NCI-H82 (cell line): Measurements from ENCODE around the gene TRPC3.

Experiments
- DNase-seq: peaks from one replicate; lab custom pipeline; 2025; lab: John Stamatoyannopoulos, UW

TRPC3 gene

GRCh38 chr4:121873604-121874003, 78.3 kb downstream of the TRPC3 start:
- no peak for DNase-seq

- peak; percentile 98 for DNase-seq
Observed at GRCh38 chr4:121869841-121870822, 81.7 kb downstream of the TRPC3 start, which contains the start of gene BBS7. Gene BBS7, minus strand, starts transcription at chr4:121870474. Its CDS starts 161 bp downstream, at chr4:121870313.

GRCh38 chr4:121863799-121864198, 88.1 kb downstream of the TRPC3 start:
- DNase-seq = peak; percentile 9

DNA sequence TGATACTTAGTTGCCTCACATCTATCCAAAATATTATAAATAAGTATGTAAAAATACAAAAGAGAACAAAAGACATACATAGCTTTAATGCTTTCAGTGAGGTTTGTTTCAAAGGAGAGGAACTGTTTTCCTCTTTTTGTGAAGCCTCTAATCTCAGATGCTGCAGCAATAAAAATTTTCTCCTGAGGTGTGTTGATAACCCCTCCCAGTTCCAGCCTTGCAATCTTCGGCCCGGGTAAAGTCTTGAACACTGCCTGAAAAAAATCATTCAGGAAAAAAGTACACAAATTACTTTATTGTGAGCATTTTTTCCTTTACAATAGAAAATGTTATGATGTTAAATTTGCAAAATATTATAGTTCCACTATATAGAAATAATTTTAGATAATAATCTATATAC, 90.4 kb downstream of the TRPC3 start:
- no peak for DNase-seq

GRCh38 chr4:121860121-121860520, 91.7 kb downstream of the TRPC3 start:
- no peak for DNase-seq

DNA sequence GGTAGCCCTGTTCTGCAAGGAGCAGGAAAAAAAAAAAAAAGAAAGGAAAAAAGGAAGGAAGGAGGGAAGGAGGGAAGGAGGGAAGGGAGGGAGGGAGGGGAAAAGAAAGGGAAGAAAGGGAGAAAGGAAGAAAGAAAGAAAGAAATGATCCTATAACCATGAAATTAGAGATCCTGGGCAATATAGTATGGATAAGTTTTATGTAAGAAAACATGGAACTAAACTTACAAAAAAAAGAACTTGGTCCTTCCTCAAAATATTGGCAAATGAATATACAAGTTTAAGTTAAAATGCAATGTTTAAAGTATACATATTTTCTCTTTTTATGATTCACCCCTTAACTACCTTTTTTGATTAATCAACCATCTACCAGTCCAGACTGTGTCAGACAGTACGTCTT, 100.5 kb downstream of the TRPC3 start:
- no peak for DNase-seq

GRCh38 chr4:121846662-121847061, 105.2 kb downstream of the TRPC3 start:
- no peak for DNase-seq

- DNase-seq = no peak
Observed at GRCh38 chr4:121842862-121843261, 109.0 kb downstream of the TRPC3 start.

DNA sequence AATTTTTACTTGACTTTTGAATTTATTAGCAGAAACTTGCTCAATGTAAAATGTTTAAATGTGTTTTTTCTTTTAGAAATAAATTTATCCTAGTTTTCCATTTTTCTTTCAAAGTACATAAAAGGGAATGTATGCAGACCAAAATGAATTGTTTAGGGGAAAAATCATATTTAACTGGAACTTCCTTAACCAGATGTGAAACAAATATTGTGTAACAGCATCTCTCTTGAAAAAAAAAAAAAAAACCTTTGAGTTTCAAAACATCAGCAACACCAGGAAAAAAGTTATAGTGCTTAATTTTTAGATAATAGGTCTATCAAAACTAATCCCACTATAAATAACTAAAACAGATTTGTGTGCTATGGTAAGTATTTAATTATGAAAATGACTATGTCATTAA, 113.7 kb downstream of the TRPC3 start:
- DNase-seq = no peak

DNA sequence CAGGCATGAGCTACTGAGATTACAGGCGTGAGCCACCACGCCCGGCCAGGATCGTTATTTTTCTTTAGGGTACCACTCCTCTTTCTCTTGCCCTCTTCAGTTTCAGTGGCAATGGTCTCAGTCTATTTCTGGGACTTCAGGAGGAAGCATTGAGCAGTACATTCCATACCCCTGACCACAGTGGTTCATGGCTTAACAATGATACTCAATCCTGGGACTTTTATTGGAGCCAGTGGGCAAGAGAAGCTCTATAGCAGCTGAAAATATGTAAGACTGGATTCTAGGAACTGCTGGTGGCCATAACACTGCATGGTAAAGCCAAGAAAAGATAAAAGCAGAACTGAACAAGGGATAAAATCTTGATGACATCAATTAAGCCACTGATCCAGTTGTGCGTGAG, 122.3 kb downstream of the TRPC3 start:
- DNase-seq = no peak
